ENCODE data around the gene ARHGEF4. TPM values are rescaled to one million over a fixed set of nuclear protein-coding genes. Genes with fewer than 3 reads are reported as not detected.

ARHGEF4 gene
- total RNA-seq, 1 experiment from 2014 or later, result 26.6 TPM

DNA sequence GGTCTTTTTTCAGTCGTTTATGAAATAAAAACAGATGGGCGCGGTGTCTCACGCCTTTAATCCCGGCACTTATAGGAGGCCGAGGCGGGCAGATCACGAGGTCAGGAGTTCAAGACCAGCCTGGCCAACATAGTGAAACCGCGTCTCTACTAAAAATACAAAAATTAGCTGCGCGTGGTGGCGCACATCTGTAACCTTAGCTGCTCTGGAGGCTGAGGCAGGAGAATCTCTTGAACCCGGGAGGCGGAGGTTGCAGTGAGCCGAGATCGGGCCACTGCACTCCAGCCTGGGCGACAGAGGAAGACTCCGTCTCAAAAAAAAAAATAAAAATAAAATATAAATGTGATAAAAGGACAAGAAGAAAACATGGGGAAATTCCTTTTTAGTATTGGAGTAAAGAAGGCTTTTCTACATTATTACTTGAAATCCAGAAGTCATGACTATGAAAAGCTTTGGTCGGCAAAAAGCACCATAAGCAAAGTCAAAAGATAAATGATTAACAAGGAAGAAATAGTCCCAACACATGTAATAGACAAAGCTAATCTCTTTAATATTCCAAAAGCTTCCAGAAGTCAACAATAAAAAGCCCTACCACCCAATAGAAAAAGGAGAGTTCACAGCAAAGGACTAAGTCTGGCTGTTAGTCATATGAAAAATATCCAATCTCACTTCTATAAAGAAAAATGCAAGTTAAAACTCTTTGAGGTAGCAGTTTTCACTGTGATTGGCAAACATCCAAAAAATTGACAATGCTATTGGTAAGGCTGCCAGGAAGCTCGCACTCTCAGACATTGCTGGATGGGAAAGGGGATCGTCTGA, 258.0 kb downstream of the ARHGEF4 start (continued):
- TF ChIP-seq, protein P1, sequence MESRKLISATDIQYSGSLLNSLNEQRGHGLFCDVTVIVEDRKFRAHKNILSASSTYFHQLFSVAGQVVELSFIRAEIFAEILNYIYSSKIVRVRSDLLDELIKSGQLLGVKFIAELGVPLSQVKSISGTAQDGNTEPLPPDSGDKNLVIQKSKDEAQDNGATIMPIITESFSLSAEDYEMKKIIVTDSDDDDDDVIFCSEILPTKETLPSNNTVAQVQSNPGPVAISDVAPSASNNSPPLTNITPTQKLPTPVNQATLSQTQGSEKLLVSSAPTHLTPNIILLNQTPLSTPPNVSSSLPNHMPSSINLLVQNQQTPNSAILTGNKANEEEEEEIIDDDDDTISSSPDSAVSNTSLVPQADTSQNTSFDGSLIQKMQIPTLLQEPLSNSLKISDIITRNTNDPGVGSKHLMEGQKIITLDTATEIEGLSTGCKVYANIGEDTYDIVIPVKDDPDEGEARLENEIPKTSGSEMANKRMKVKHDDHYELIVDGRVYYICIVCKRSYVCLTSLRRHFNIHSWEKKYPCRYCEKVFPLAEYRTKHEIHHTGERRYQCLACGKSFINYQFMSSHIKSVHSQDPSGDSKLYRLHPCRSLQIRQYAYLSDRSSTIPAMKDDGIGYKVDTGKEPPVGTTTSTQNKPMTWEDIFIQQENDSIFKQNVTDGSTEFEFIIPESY (IDR thresholded peaks at IDR 0.05; ENCODE audit: extremely low read depth, insufficient replicate concordance, low read length), result no peak
- TF ChIP-seq EZH2phosphoT487 (IDR thresholded peaks at IDR 0.05; ENCODE audit: borderline replicate concordance) (no peak), EGR1 (IDR thresholded peaks at IDR 0.05; ENCODE audit: low read depth) (no peak), POLR2AphosphoS5 (IDR thresholded peaks at IDR 0.05; ENCODE audit: low read depth, low read length) (no peak), TCF7L2 (IDR thresholded peaks at IDR 0.05; ENCODE audit: borderline replicate concordance, extremely low read depth, insufficient read depth, insufficient read length) (no peak)

Other genes starting within 250 kb of the ARHGEF4 start
- not detected for gene CFC1, start 237.3 kb upstream of the ARHGEF4 start, total RNA-seq (2021; ENCODE audit: unreplicated experiment)
- gene POTEJ, start 225.5 kb upstream of the ARHGEF4 start, total RNA-seq (2021; ENCODE audit: unreplicated experiment), result not detected
- gene GPR148, start 107.8 kb upstream of the ARHGEF4 start, total RNA-seq (2021; ENCODE audit: unreplicated experiment), result not detected
- gene AMER3, start 81.4 kb upstream of the ARHGEF4 start, total RNA-seq (2021; ENCODE audit: unreplicated experiment), result not detected

All from HCT116 (cell line).